Adrenal gland (tissue), 12 donors: Measurements from ENCODE around the gene USP27X. TPM values are rescaled to one million over a fixed set of nuclear protein-coding genes. Genes with fewer than 3 reads are reported as not detected.

ENCODE experiments used
- DNase-seq, 7 donors: peaks; one replicate each; pipeline ENCODE4 v3.0.0-alpha.2; 2019 to 2020
- H3K27ac ChIP-seq, 5 donors: fragments of 200-600 bp; sonication (generic) in 4 of 5; 1 replicate in 3 of 5; 2 replicates in 2 of 5; pipeline versions ENCODE4 v1.5.1 to v1.8.0; 2016 to 2020; ENCODE audit warnings: mild to moderate bottlenecking in 1 of 5
- H3K27me3 ChIP-seq: fragments of 200-600 bp; 2 replicates; pipeline ENCODE4 v1.8.0; 2021
- H3K36me3 ChIP-seq, 2 donors: fragments of 200-600 bp; replicated peaks in 1 of 2; 1 replicate in 1 of 2; 2 replicates in 1 of 2; pipeline versions ENCODE4 v1.5.1 to v1.8.0; 2018 to 2022
- H3K4me1 ChIP-seq, 2 donors: fragments of 200-600 bp; replicated peaks in 1 of 2; 1 replicate in 1 of 2; 2 replicates in 1 of 2; pipeline versions ENCODE4 v1.5.1 to v1.8.0; 2018 to 2021
- H3K4me3 ChIP-seq, 4 donors: fragments of 200-600 bp; sonication (generic) in 3 of 4; one replicate each; pipeline ENCODE4 v1.5.1; 2016 to 2018
- H3K9me3 ChIP-seq, 3 donors: fragments of 200-600 bp; sonication (generic) in 1 of 3; replicated peaks in 1 of 3; 1 replicate in 2 of 3; 2 replicates in 1 of 3; pipeline versions ENCODE4 v1.5.1 to v1.8.0; 2016 to 2021
- POLR2A ChIP-seq, 2 donors: fragments of 450-650 bp; IDR thresholded peaks; one replicate each; pipeline ENCODE4 v1.6.1; 2017; ENCODE audit warnings: antibody characterized with exemption in 2 of 2, mild to moderate bottlenecking in 2 of 2, moderate library complexity in 1 of 2
- WGBS, 4 donors: extraction: QIAGEN DNeasy Blood & Tissue Kit in 2 of 4; methylation state at CpG; one replicate each; pipeline versions ENCODE4 v1.1.5 to v1.1.7; 2013 to 2017; 5-methylcytosine and 5-hydroxymethylcytosine counted together
- intact Hi-C, 2 donors: fragments of 100-400 bp; cut with DNase I; formaldehyde crosslinking; loops; one replicate each; pipeline versions ENCODE4 v1.14.1 to v1.15.0; 2022 to 2023
- polyA plus RNA-seq, 3 donors: library from polyadenylated mRNA; stranded (reverse); fragments of 200-250 nt in 2 of 3; fragments of 350-450 nt in 1 of 3; fragmentation: Illumina TruSeq in 1 of 3; extraction: RNeasy Lipid Tissue Mini Kit (QIAGEN cat#74804) in 1 of 3; gene quantifications; one replicate each; pipeline ENCODE4 v1.2.3, GENCODE V29; 2013 to 2014
- total RNA-seq, 9 donors: library from RNA; depleted of rRNA in 4 of 9; stranded (reverse); fragments of >200 nt in 4 of 9; fragments of 120-200 nt in 1 of 9; fragmentation: NEBNext Ultra II Directional in 1 of 9; extraction: Animal tissue kit (Norgen Biotek cat#: 25700) in 1 of 9; gene quantifications; one replicate each; pipeline versions ENCODE4 v1.1.0 to v1.2.4, GENCODE V29; 2013 to 2023
- TF ChIP-seq, protein P1 (sequence below), 6 experiments: fragments of 450-650 bp in 4 of 6; fragments of 200-600 bp in 2 of 6; sonication (generic) in 1 of 6; IDR thresholded peaks; 1 replicate in 5 of 6; 2 replicates in 1 of 6; pipeline versions ENCODE4 v1.5.1 to v1.8.0; 2016 to 2021; ENCODE audit warnings: antibody characterized with exemption in 6 of 6, mild to moderate bottlenecking in 2 of 6, moderate library complexity in 1 of 6
- donor health status: healthy with polysubstance abuse.
- donor health status: Bipolar disorder and iron deficiency.
- donor health status: DM: yes; HTN: yes; CAD: no.
- donor health status: DM: no; HTN: no; CAD: no.
- donor health status: DM: no; HTN: no; CAD: no.
- donor health status: DM: yes; HTN: yes; CAD: no.

USP27X gene
- total and polyA plus RNA-seq, 12 donors: 1.6 to 8.5 (median 3.5) TPM

DNA sequence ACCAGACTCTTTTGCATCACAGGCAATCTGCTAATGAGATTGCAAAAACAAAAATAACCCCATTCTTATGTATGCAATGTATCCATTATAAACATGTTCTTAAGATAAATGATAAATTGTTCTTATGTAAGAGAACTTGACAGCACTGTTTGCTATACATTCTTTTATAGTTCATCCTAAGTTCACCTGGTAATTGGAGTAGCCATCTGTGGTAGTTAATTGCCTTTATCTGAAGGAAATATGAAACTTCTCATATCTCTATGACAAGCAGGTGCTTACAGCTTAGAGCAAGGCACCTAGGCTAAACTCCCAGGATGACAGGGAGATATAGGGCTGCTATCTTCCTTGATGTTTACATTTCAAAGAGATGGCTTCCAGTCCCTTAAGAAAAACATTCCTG, 21.8 kb downstream of the USP27X start:
- no peaks in the 10 kb centered on the region for H3K4me1 ChIP-seq
- DNase-seq: no peak
- no peaks in the 10 kb centered on the region for H3K36me3 ChIP-seq
- no peak overlapping the region for H3K4me3 ChIP-seq
- peaks cover 39% of the 10 kb centered on the region for H3K27me3 ChIP-seq
- no peak overlapping the region for H3K27ac ChIP-seq
- H3K9me3 ChIP-seq: no peaks in the 10 kb centered on the region
- intact Hi-C loops: no loop called here
- TF ChIP-seq POLR2A (IDR thresholded peaks at IDR 0.05): no peak
- TF ChIP-seq, protein P1, sequence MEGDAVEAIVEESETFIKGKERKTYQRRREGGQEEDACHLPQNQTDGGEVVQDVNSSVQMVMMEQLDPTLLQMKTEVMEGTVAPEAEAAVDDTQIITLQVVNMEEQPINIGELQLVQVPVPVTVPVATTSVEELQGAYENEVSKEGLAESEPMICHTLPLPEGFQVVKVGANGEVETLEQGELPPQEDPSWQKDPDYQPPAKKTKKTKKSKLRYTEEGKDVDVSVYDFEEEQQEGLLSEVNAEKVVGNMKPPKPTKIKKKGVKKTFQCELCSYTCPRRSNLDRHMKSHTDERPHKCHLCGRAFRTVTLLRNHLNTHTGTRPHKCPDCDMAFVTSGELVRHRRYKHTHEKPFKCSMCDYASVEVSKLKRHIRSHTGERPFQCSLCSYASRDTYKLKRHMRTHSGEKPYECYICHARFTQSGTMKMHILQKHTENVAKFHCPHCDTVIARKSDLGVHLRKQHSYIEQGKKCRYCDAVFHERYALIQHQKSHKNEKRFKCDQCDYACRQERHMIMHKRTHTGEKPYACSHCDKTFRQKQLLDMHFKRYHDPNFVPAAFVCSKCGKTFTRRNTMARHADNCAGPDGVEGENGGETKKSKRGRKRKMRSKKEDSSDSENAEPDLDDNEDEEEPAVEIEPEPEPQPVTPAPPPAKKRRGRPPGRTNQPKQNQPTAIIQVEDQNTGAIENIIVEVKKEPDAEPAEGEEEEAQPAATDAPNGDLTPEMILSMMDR (IDR thresholded peaks at IDR 0.05): no peak

DNA sequence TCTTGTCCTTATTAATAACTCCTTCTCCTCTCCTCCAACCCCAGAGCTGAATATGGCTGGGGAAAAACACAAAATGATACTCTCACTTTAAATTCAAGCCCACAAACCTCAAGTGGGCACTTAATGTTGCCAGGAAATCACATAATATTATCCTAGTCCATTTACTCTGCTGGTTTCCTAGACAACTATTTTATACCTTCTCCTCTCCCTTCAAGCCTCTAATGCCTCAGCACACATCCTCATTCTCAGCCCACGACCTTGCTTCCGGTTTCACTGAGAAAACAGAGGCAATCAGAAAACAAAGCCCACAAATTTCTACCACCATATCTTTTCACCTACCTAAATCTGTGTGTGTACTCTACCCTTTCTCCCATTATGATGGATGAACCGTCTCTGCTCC, 31.1 kb downstream of the USP27X start:
- Histone ChIP-seq H3K27me3 (peaks cover 13% of the 10 kb centered on the region), H3K9me3 (no peaks in the 10 kb centered on the region), H3K36me3 (no peaks in the 10 kb centered on the region), H3K4me1 (no peaks in the 10 kb centered on the region), H3K4me3 (no peak overlapping the region), H3K27ac (no peak overlapping the region)
- intact Hi-C loops: loop anchor here in 1 of 2 donors (10.0 kb wide), 1 partner anchor 174 kb away; no protein-coding TSS in a partner anchor
- no peak for DNase-seq
- WGBS, 4 donors: 24 to 42% (median 33%) methylated on average over 3 of the region's 3 CpGs
- TF ChIP-seq, protein P1 (IDR thresholded peaks at IDR 0.05): no peak
- no peak for TF ChIP-seq POLR2A (IDR thresholded peaks at IDR 0.05)

DNA sequence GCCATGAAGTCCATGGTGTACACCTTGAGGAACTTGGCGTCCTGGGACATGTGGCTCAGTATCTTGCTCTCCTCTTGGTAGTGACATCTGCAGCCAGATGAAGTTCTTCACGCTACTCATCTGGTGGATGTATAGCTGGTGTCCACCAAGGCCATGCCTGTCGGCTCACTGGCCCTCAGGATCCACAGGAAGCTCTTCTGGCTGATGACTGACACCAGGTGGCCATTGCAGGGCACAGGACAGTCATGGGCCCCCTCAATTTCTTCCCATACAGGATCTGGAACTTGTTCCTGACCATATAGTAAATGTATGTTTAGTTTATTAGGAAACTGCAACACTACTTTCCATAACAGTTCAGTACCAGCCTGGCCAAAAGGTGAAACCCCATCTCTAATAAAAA, 32.8 kb downstream of the USP27X start:
- TF ChIP-seq, protein P1 (IDR thresholded peaks at IDR 0.05): no peak
- no peak for TF ChIP-seq POLR2A (IDR thresholded peaks at IDR 0.05)
- Histone ChIP-seq H3K36me3 (no peaks in the 10 kb centered on the region), H3K4me1 (no peaks in the 10 kb centered on the region), H3K27me3 (peaks cover 13% of the 10 kb centered on the region), H3K9me3 (no peaks in the 10 kb centered on the region), H3K4me3 (no peak overlapping the region), H3K27ac (no peak overlapping the region)
- no peak for DNase-seq
- intact Hi-C loops: loop anchor here in 1 of 2 donors (10.0 kb wide), 1 partner anchor 173 kb away; no protein-coding TSS in a partner anchor
- 73 to 90% (median 74%) methylated on average over 3 of the region's 3 CpGs; no CpG with 5 or more reads in 1 of the 4 donors for WGBS, 4 donors

DNA sequence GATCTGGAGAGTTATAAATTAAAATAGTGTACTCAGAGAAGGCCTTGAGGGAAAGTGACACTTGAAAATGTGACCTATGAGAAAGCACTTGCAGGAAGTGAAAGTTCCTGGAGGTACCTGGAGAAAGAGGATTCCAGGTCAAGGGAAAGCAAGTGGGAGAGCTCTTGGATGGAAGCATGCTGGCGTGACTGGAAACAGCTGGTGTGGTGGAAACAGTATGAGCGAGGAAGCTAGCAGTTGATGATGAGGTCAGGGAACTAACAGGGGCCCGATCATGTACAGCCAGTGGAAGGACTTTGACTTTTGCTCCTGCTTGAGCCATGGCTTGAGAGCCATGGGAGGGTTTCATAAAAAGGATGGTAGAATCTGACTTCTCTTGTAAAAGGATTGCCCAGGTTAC, 33.6 kb downstream of the USP27X start:
- no peak for TF ChIP-seq POLR2A (IDR thresholded peaks at IDR 0.05)
- TF ChIP-seq, protein P1 (IDR thresholded peaks at IDR 0.05): no peak
- no peak for DNase-seq
- Histone ChIP-seq H3K27me3 (peaks cover 13% of the 10 kb centered on the region), H3K4me3 (no peak overlapping the region), H3K4me1 (no peaks in the 10 kb centered on the region), H3K9me3 (no peaks in the 10 kb centered on the region), H3K36me3 (no peaks in the 10 kb centered on the region), H3K27ac (no peak overlapping the region)
- intact Hi-C loops: loop anchor here in 1 of 2 donors (10.0 kb wide), 1 partner anchor 172 kb away; no protein-coding TSS in a partner anchor
- 67 to 88% (median 79%) methylated on average over 3 of the region's 3 CpGs for WGBS, 4 donors
